Measurements from ENCODE around the gene GMPPB. TPM values are rescaled to one million over a fixed set of nuclear protein-coding genes. Genes with fewer than 3 reads are reported as not detected.

The GMPPB gene
- total and polyA plus RNA-seq, 7 donors = 9.3 to 30.7 (median 12.5) TPM

DNA sequence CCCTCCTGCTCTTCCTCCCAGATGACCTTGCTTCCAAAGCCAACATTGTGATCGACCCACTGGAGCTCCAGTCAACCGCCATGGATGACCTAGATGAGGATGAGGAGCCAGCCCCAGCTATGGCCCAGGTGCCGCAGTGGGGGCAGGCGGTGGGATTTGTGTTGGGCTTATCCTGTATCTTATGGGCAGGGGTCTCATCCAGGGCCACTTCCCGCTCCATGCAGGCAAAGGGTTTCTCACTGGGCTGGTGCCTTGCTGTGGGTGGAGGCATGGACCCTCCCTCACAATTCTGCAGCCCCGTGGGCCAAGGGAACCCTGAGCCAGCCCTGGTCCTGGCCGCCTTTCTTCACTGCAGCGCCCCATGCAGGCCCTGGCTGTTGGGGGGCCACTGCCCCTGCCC, 19.1 kb downstream of the GMPPB start:
- intact Hi-C loops (cut with DNase I) = loop anchor here in 1 of 2 donors (5.0 kb wide), 1 partner anchor 203 kb away; no protein-coding TSS in a partner anchor
- TF ChIP-seq, protein P1, sequence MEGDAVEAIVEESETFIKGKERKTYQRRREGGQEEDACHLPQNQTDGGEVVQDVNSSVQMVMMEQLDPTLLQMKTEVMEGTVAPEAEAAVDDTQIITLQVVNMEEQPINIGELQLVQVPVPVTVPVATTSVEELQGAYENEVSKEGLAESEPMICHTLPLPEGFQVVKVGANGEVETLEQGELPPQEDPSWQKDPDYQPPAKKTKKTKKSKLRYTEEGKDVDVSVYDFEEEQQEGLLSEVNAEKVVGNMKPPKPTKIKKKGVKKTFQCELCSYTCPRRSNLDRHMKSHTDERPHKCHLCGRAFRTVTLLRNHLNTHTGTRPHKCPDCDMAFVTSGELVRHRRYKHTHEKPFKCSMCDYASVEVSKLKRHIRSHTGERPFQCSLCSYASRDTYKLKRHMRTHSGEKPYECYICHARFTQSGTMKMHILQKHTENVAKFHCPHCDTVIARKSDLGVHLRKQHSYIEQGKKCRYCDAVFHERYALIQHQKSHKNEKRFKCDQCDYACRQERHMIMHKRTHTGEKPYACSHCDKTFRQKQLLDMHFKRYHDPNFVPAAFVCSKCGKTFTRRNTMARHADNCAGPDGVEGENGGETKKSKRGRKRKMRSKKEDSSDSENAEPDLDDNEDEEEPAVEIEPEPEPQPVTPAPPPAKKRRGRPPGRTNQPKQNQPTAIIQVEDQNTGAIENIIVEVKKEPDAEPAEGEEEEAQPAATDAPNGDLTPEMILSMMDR (IDR thresholded peaks at IDR 0.05) = no peak
- Histone ChIP-seq H3K4me1 (no peaks in the 10 kb centered on the region), H3K9me3 (no peaks in the 10 kb centered on the region), H3K27me3 (ENCODE audit: insufficient read depth in 3 of 3, low read length in 2 of 3) (no peaks in the 10 kb centered on the region), H3K36me3 (ENCODE audit: insufficient read depth in 1 of 2, low read depth in 1 of 2) (peaks cover 0 to 93% of the 10 kb centered on the region in 2 donors), H3K27ac (no peak overlapping the region), H3K4me3 (no peak overlapping the region)
- 81 to 90% (median 90%) methylated on average over 8 of the region's 8 CpGs for WGBS, 3 donors
- DNase-seq (no peak), ATAC-seq (no peak)

DNA sequence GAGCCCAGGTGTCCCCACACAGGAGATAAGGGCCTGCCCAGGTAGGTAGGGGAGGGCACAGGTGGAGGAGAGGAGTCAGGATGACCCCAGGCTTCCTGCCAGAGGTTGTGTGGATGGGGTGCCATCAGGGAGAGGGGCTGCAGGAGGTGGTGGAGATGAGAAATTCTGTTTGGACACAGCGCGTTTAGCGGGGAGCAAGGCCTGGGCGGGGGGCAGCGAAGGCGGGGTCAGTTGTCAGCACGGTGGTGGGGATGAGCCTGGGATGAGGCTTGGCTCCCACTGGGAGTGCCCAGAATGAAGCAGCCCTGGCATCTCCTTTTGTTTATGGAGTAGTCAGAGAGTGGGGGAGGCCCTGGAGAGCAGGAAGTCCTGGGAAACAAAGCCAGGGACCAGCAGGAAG, 19.8 kb downstream of the GMPPB start:
- TF ChIP-seq, protein P1 (IDR thresholded peaks at IDR 0.05) = no peak
- Histone ChIP-seq H3K27me3 (ENCODE audit: insufficient read depth in 3 of 3, low read length in 2 of 3) (no peaks in the 10 kb centered on the region), H3K4me3 (no peak overlapping the region), H3K9me3 (no peaks in the 10 kb centered on the region), H3K4me1 (no peaks in the 10 kb centered on the region), H3K27ac (no peak overlapping the region), H3K36me3 (ENCODE audit: insufficient read depth in 1 of 2, low read depth in 1 of 2) (peaks cover 0 to 98% of the 10 kb centered on the region in 2 donors)
- 90 to 93% (median 91%) methylated on average over 7 of the region's 7 CpGs for WGBS, 3 donors
- intact Hi-C loops (cut with DNase I) = loop anchor here in 1 of 2 donors (1.0 to 5.0 kb wide), 2 partner anchors 135 to 203 kb away; no protein-coding TSS in a partner anchor
- no peak for ATAC-seq
- no peak for DNase-seq

DNA sequence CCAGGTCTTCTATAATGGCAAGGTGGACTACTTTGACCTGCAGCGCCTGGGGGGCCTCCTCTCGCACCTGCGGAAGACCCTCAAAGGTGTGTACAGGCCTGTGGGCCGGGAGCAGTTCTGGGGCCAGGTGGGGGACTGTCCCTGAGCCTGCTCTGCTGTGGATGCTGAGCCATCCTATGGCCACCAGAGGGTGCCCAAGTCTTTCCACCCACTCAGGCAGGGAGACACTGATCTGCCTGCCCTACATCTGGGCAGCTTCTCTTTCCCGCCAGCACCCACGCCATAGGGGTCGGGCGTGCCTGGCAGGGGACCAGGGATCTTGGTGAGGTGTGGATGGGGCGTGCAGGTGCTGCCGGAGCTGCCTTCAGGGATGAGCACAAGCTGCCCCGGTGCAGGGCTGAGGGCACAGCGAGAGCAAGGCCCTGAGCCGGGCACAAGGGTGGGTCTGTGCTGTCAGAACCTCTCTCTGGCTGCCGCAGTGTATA, 20.3 kb downstream of the GMPPB start:
- Histone ChIP-seq H3K27me3 (ENCODE audit: insufficient read depth in 3 of 3, low read length in 2 of 3) (no peaks in the 10 kb centered on the region), H3K36me3 (ENCODE audit: insufficient read depth in 1 of 2, low read depth in 1 of 2) (peaks cover 0 to 98% of the 10 kb centered on the region in 2 donors), H3K27ac (no peak overlapping the region), H3K4me1 (no peaks in the 10 kb centered on the region), H3K9me3 (no peaks in the 10 kb centered on the region), H3K4me3 (no peak overlapping the region)
- ATAC-seq (peak; percentile 84 to 91 (median 88)), DNase-seq (peak; percentile 63 to 83)
- TF ChIP-seq, protein P1 (IDR thresholded peaks at IDR 0.05) = peak; percentile 86
- WGBS, 3 donors = 55 to 65% (median 62%) methylated on average over 14 of the region's 14 CpGs
- intact Hi-C loops (cut with DNase I) = loop anchor here in 1 of 2 donors (1.0 to 5.0 kb wide), 2 partner anchors 136 to 204 kb away; no protein-coding TSS in a partner anchor

DNA sequence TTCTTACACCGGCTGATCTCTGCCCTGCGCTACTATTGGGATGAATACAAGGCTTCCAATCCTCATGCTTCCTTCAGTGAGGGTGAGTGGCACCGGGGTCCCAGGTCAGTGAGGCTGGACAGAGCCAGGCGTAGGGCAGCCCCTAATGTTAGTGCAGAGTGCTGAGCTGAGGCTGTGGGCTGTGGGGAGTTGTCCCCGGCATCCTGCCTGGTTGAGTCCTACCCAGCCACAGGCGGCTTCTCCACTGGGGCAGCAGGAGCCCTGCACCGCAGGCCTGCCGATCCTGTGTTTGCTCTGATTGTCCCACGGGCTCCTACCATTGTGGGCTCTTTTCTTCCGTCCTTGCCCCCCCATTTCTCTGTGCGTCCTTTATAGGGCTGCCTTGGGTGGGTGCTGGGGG, 21.1 kb downstream of the GMPPB start:
- TF ChIP-seq, protein P1 (IDR thresholded peaks at IDR 0.05) = no peak
- Histone ChIP-seq H3K27me3 (ENCODE audit: insufficient read depth in 3 of 3, low read length in 2 of 3) (no peaks in the 10 kb centered on the region), H3K4me1 (no peaks in the 10 kb centered on the region), H3K4me3 (no peak overlapping the region), H3K9me3 (no peaks in the 10 kb centered on the region), H3K36me3 (ENCODE audit: insufficient read depth in 1 of 2, low read depth in 1 of 2) (peaks cover 0 to 99% of the 10 kb centered on the region in 2 donors), H3K27ac (no peak overlapping the region)
- intact Hi-C loops (cut with DNase I) = loop anchor here in 1 of 2 donors (1.0 to 5.0 kb wide), 2 partner anchors 137 to 205 kb away; no protein-coding TSS in a partner anchor
- DNase-seq (no peak), ATAC-seq (no peak)
- 90 to 91% (median 90%) methylated on average over 11 of the region's 11 CpGs for WGBS, 3 donors

Measured in psoas muscle (tissue), 8 donors.